Measurements from ENCODE around the gene ZC3H7B.

Gene ZC3H7B

GRCh38 chr22:41345807-41346335 lies 44.5 kb downstream of the ZC3H7B start:
- Histone ChIP-seq H3K27ac (no peak overlapping the region), H3K9me3 (no peaks in the 10 kb centered on the region), H3K4me1 (ENCODE audit: control insufficient read depth in 1 of 2, insufficient read depth in 1 of 2, low read depth in 1 of 2, low read length in 1 of 2) (no peaks in the 10 kb centered on the region), H3K4me3 (ENCODE audit: low read depth in 1 of 2, low read length in 1 of 2) (no peak overlapping the region), H3K27me3 (no peaks in the 10 kb centered on the region), H3K36me3 (peaks cover 94% of the 10 kb centered on the region)
- no peak for TF ChIP-seq CTCF (IDR thresholded peaks at IDR 0.05)

- no peak for TF ChIP-seq CTCF (IDR thresholded peaks at IDR 0.05)
- H3K4me3 ChIP-seq (ENCODE audit: low read depth in 1 of 2, low read length in 1 of 2), result no peak overlapping the region
- H3K27me3 ChIP-seq, result no peaks in the 10 kb centered on the region
- peaks cover 99% of the 10 kb centered on the region for H3K36me3 ChIP-seq
- H3K27ac ChIP-seq, result no peak overlapping the region
- no peaks in the 10 kb centered on the region for H3K9me3 ChIP-seq
- no peaks in the 10 kb centered on the region for H3K4me1 ChIP-seq (ENCODE audit: control insufficient read depth in 1 of 2, insufficient read depth in 1 of 2, low read depth in 1 of 2, low read length in 1 of 2)
Observed at GRCh38 chr22:41347066-41347859, 45.9 kb downstream of the ZC3H7B start.

GRCh38 chr22:41348964-41349484 lies 47.7 kb downstream of the ZC3H7B start:
- H3K36me3 ChIP-seq, result peaks cover 99% of the 10 kb centered on the region
- no peaks in the 10 kb centered on the region for H3K4me1 ChIP-seq (ENCODE audit: control insufficient read depth in 1 of 2, insufficient read depth in 1 of 2, low read depth in 1 of 2, low read length in 1 of 2)
- no peak for TF ChIP-seq CTCF (IDR thresholded peaks at IDR 0.05)
- H3K27ac ChIP-seq, result no peak overlapping the region
- no peaks in the 10 kb centered on the region for H3K9me3 ChIP-seq
- no peaks in the 10 kb centered on the region for H3K27me3 ChIP-seq
- no peak overlapping the region for H3K4me3 ChIP-seq (ENCODE audit: low read depth in 1 of 2, low read length in 1 of 2)

GRCh38 chr22:41350087-41350486 lies 48.8 kb downstream of the ZC3H7B start:
- TF ChIP-seq CTCF (IDR thresholded peaks at IDR 0.05), result no peak
- peaks cover 98% of the 10 kb centered on the region for H3K36me3 ChIP-seq
- no peaks in the 10 kb centered on the region for H3K9me3 ChIP-seq
- no peak overlapping the region for H3K27ac ChIP-seq
- no peaks in the 10 kb centered on the region for H3K4me1 ChIP-seq (ENCODE audit: control insufficient read depth in 1 of 2, insufficient read depth in 1 of 2, low read depth in 1 of 2, low read length in 1 of 2)
- H3K4me3 ChIP-seq (ENCODE audit: low read depth in 1 of 2, low read length in 1 of 2), result no peak overlapping the region
- H3K27me3 ChIP-seq, result no peaks in the 10 kb centered on the region

GRCh38 chr22:41351011-41351410 lies 49.7 kb downstream of the ZC3H7B start:
- Histone ChIP-seq H3K9me3 (no peaks in the 10 kb centered on the region), H3K4me3 (ENCODE audit: low read depth in 1 of 2, low read length in 1 of 2) (no peak overlapping the region), H3K4me1 (ENCODE audit: control insufficient read depth in 1 of 2, insufficient read depth in 1 of 2, low read depth in 1 of 2, low read length in 1 of 2) (no peaks in the 10 kb centered on the region), H3K36me3 (peaks cover 98% of the 10 kb centered on the region), H3K27ac (no peak overlapping the region), H3K27me3 (no peaks in the 10 kb centered on the region)
- TF ChIP-seq CTCF (IDR thresholded peaks at IDR 0.05), result no peak
